Neural cell (in vitro differentiated cells): Measurements from ENCODE around the gene C4B. TPM values are rescaled to one million over a fixed set of nuclear protein-coding genes. Genes with fewer than 3 reads are reported as not detected.
"Not testable (repeated sequence)": the region's sequence is repeated elsewhere in the genome, so short reads cannot be mapped to it uniquely, and the experiment has no call there.

ENCODE experiments used
- H2AFZ ChIP-seq: fragments of 200-600, 300-800 bp; sonication (generic), shearing (Covaris generic); 2 replicates; pipeline ENCODE4 v1.6.0; 2014; ENCODE audit warnings: low read depth, mild to moderate bottlenecking, antibody characterized with exemption, low read length, moderate library complexity
- H3F3A ChIP-seq: fragments of 200-600 bp; shearing (Covaris generic); 2 replicates; pipeline ENCODE4 v1.6.1; 2016; ENCODE audit warnings: mild to moderate bottlenecking, moderate library complexity, mixed read lengths, antibody characterized with exemption, low read length; ENCODE audit not compliant: insufficient read depth, poor library complexity, severe bottlenecking
- H3K27ac ChIP-seq: fragments of 200-600, 300-800 bp; sonication (generic), shearing (Covaris generic); 2 replicates; pipeline ENCODE4 v1.5.1; 2014; ENCODE audit warnings: mild to moderate bottlenecking, low read length, moderate library complexity
- H3K27me3 ChIP-seq: fragments of 300-800, 200-600 bp; sonication (generic), shearing (Covaris generic); 2 replicates; pipeline ENCODE4 v1.6.0; 2014; ENCODE audit warnings: mild to moderate bottlenecking, low read depth, low read length, moderate library complexity; ENCODE audit not compliant: insufficient read depth
- H3K36me3 ChIP-seq: fragments of 300-800, 200-600 bp; sonication (generic), shearing (Covaris generic); 2 replicates; pipeline ENCODE4 v1.5.1; 2014; ENCODE audit warnings: mild to moderate bottlenecking, antibody characterized with exemption, low read length, moderate library complexity; ENCODE audit not compliant: insufficient read depth
- H3K4me2 ChIP-seq: fragments of 300-800, 200-600 bp; sonication (generic), shearing (Covaris generic); 2 replicates; pipeline ENCODE4 v1.6.0; 2014; ENCODE audit warnings: mild to moderate bottlenecking, low read length
- H3K4me3 ChIP-seq: fragments of 300-800, 200-600 bp; sonication (generic), shearing (Covaris generic); 2 replicates; pipeline ENCODE4 v1.5.1; 2014; ENCODE audit warnings: mild to moderate bottlenecking, low read length, moderate library complexity
- H3K79me2 ChIP-seq: fragments of 200-600 bp; shearing (Covaris generic); replicated peaks from 2 replicates; pipeline ENCODE4 v1.6.0; 2014; ENCODE audit warnings: mild to moderate bottlenecking, low read length, moderate library complexity; ENCODE audit not compliant: insufficient read depth
- H3K9ac ChIP-seq: fragments of 300-800, 200-600 bp; sonication (generic), shearing (Covaris generic); 2 replicates; pipeline ENCODE4 v1.6.1; 2016; ENCODE audit warnings: mild to moderate bottlenecking, low read length, mixed read lengths
- H3K9me2 ChIP-seq: fragments of 200-600 bp; shearing (Covaris generic); 2 replicates; pipeline ENCODE4 v1.6.1; 2016; ENCODE audit warnings: mild to moderate bottlenecking, low read length, mixed read lengths; ENCODE audit not compliant: insufficient read depth
- H3K9me3 ChIP-seq: fragments of 200-600, 300-800 bp; sonication (generic), shearing (Covaris generic); 2 replicates; pipeline ENCODE4 v1.6.1; 2016; ENCODE audit warnings: mild to moderate bottlenecking, mixed run types, low read length, moderate library complexity, mixed read lengths
- H4K20me1 ChIP-seq: fragments of 200-600 bp; shearing (Covaris generic); 2 replicates; pipeline ENCODE4 v1.6.1; 2016; ENCODE audit warnings: mild to moderate bottlenecking, mixed run types; ENCODE audit not compliant: insufficient read depth
- polyA plus RNA-seq: library from polyadenylated mRNA; depleted of rRNA; stranded (reverse); fragments of >200 nt; gene quantifications from 2 replicates; pipeline ENCODE4 v1.2.3, GENCODE V29; 2014

The C4B gene
- polyA plus RNA-seq, 1 donor from 2014 or later, result 4.6 TPM

- not testable (repeated sequence) for H3K27me3 ChIP-seq, H3F3A ChIP-seq, H3K36me3 ChIP-seq, H3K9ac ChIP-seq, H4K20me1 ChIP-seq, H3K9me2 ChIP-seq, H3K4me2 ChIP-seq, H3K27ac ChIP-seq, H3K79me2 ChIP-seq, H2AFZ ChIP-seq, H3K9me3 ChIP-seq, H3K4me3 ChIP-seq
Measured at GRCh38 chr6:31980998-31981397, 33.6 kb upstream of the C4B start.

- not testable (repeated sequence) for H3K4me2 ChIP-seq, H3K9me3 ChIP-seq, H2AFZ ChIP-seq, H3K27me3 ChIP-seq, H3K4me3 ChIP-seq, H3K79me2 ChIP-seq, H3F3A ChIP-seq, H3K27ac ChIP-seq, H3K9ac ChIP-seq, H4K20me1 ChIP-seq, H3K36me3 ChIP-seq, H3K9me2 ChIP-seq
Measured at GRCh38 chr6:31981744-31982143, 32.9 kb upstream of the C4B start, which contains the start of gene C4A. TSS of gene C4A (plus strand) at chr6:31982057. CDS start at chr6:31982108, 51 bp downstream.

GRCh38 chr6:31989363-31989762 lies 25.2 kb upstream of the C4B start:
- not testable (repeated sequence) for H3K27me3 ChIP-seq, H3K9me3 ChIP-seq, H3K79me2 ChIP-seq, H3K4me2 ChIP-seq, H3K9ac ChIP-seq, H3K36me3 ChIP-seq, H3K27ac ChIP-seq, H3K4me3 ChIP-seq, H2AFZ ChIP-seq, H3K9me2 ChIP-seq, H3F3A ChIP-seq, H4K20me1 ChIP-seq

GRCh38 chr6:31994421-31994820 lies 20.2 kb upstream of the C4B start:
- not testable (repeated sequence) for H3K27me3 ChIP-seq, H3F3A ChIP-seq, H3K9me3 ChIP-seq, H3K4me3 ChIP-seq, H2AFZ ChIP-seq, H3K27ac ChIP-seq, H3K9me2 ChIP-seq, H3K9ac ChIP-seq, H3K4me2 ChIP-seq, H3K79me2 ChIP-seq, H3K36me3 ChIP-seq, H4K20me1 ChIP-seq

- H3K27ac ChIP-seq, H2AFZ ChIP-seq, H3K4me2 ChIP-seq, H3K9me3 ChIP-seq, H3K27me3 ChIP-seq, H3K4me3 ChIP-seq, H3K9ac ChIP-seq, H3K9me2 ChIP-seq, H3K79me2 ChIP-seq, H4K20me1 ChIP-seq, H3F3A ChIP-seq, H3K36me3 ChIP-seq: not testable (repeated sequence)
Measured at GRCh38 chr6:31996385-31996784, 18.2 kb upstream of the C4B start.

- not testable (repeated sequence) for H3K9me2 ChIP-seq, H3K9ac ChIP-seq, H3K27ac ChIP-seq, H3F3A ChIP-seq, H3K4me2 ChIP-seq, H4K20me1 ChIP-seq, H2AFZ ChIP-seq, H3K4me3 ChIP-seq, H3K79me2 ChIP-seq, H3K27me3 ChIP-seq, H3K9me3 ChIP-seq, H3K36me3 ChIP-seq
Measured at GRCh38 chr6:32002546-32003268, 11.9 kb upstream of the C4B start.

GRCh38 chr6:32003301-32003700 lies 11.3 kb upstream of the C4B start:
- not testable (repeated sequence) for H3K27me3 ChIP-seq, H2AFZ ChIP-seq, H3K9ac ChIP-seq, H4K20me1 ChIP-seq, H3K9me2 ChIP-seq, H3K4me2 ChIP-seq, H3K36me3 ChIP-seq, H3K27ac ChIP-seq, H3K9me3 ChIP-seq, H3F3A ChIP-seq, H3K4me3 ChIP-seq, H3K79me2 ChIP-seq

GRCh38 chr6:32004393-32004792 lies 10.2 kb upstream of the C4B start:
- H4K20me1 ChIP-seq, H3K9me2 ChIP-seq, H3K4me2 ChIP-seq, H3F3A ChIP-seq, H3K9me3 ChIP-seq, H3K9ac ChIP-seq, H3K27me3 ChIP-seq, H3K27ac ChIP-seq, H2AFZ ChIP-seq, H3K36me3 ChIP-seq, H3K4me3 ChIP-seq, H3K79me2 ChIP-seq: not testable (repeated sequence)
